Activated CD4-positive, alpha-beta T cell treated with anti-CD3 and anti-CD28 coated beads, Interleukin-2, amount 10 ng/mL, durations not matched to agents 7 days and 5 days (primary cell): ENCODE results near the gene ACLY. TPM values are rescaled to one million over a fixed set of nuclear protein-coding genes. Genes with fewer than 3 reads are reported as not detected.
"Not testable (repeated sequence)": the region's sequence is repeated elsewhere in the genome, so short reads cannot be mapped to it uniquely, and the experiment has no call there.

ENCODE experiments used
- CTCF ChIA-PET: fragments of 350-600 bp; sonication (Branson Sonifier 250); formaldehyde crosslinking; loops from one replicate; lab custom pipeline; 2021; ENCODE audit warnings: antibody characterized with exemption; lab: Charles Lee
- POLR2A ChIA-PET: fragments of 350-600 bp; sonication (Branson Sonifier 250); formaldehyde crosslinking; loops from one replicate; lab custom pipeline; 2021; ENCODE audit warnings: antibody characterized with exemption; lab: Charles Lee
- DNase-seq: peaks from one replicate; pipeline ENCODE4 v3.0.0-alpha.2; 2020
- H3K27ac Mint-ChIP-seq: one replicate; pipeline ENCODE4 v1.8.0; 2021; ENCODE audit warnings: mild to moderate bottlenecking, moderate library complexity, mixed read lengths
- H3K27me3 Mint-ChIP-seq: one replicate; pipeline ENCODE4 v1.8.0; 2021; ENCODE audit warnings: mixed read lengths
- H3K36me3 Mint-ChIP-seq: one replicate; pipeline ENCODE4 v1.8.0; 2021; ENCODE audit warnings: low read depth, mixed read lengths
- H3K4me1 Mint-ChIP-seq: one replicate; pipeline ENCODE4 v1.8.0; 2021; ENCODE audit warnings: mixed read lengths
- H3K4me3 Mint-ChIP-seq: one replicate; pipeline ENCODE4 v1.8.0; 2021; ENCODE audit warnings: mild to moderate bottlenecking, moderate library complexity, mixed read lengths
- H3K9me3 Mint-ChIP-seq: one replicate; pipeline ENCODE4 v1.8.0; 2021; ENCODE audit warnings: mixed read lengths
- total RNA-seq, 2 experiments: library from RNA; stranded (reverse); gene quantifications; one replicate each; pipeline ENCODE4 v1.2.3, GENCODE V29; 2021

ACLY gene
- total RNA-seq, 2 experiments from 2014 or later = 143 to 150 TPM

GRCh38 chr17:41882756-41883155, 36.0 kb downstream of the ACLY start:
- H3K4me1 Mint-ChIP-seq = peaks cover 3% of the 10 kb centered on the region
- DNase-seq = no peak
- peak overlapping the region; percentile 77 for H3K27ac Mint-ChIP-seq
- no peaks in the 10 kb centered on the region for H3K9me3 Mint-ChIP-seq
- ChIA-PET POLR2A (no interaction called here), CTCF (interaction anchor here (1.0 to 1.3 kb wide), 3 partner anchors 11 to 56 kb away, joined by 3 to 4 read pairs (median 3); no protein-coding TSS in a partner anchor)
- H3K36me3 Mint-ChIP-seq = peaks cover 48% of the 10 kb centered on the region
- H3K4me3 Mint-ChIP-seq = no peak overlapping the region
- H3K27me3 Mint-ChIP-seq = no peaks in the 10 kb centered on the region

- POLR2A ChIA-PET = interaction anchor here (0.6 kb wide), 1 partner anchor 50 kb away, joined by 3 read pairs; no protein-coding TSS in a partner anchor
- CTCF ChIA-PET = no interaction called here
- Mint-ChIP-seq H3K9me3 (no peaks in the 10 kb centered on the region), H3K36me3 (peaks cover 49% of the 10 kb centered on the region), H3K4me3 (no peak overlapping the region), H3K27me3 (no peaks in the 10 kb centered on the region), H3K4me1 (peaks cover 3% of the 10 kb centered on the region), H3K27ac (no peak overlapping the region)
- DNase-seq = no peak
Measured at GRCh38 chr17:41880130-41880529, 38.6 kb downstream of the ACLY start.

- POLR2A ChIA-PET, H3K4me3 Mint-ChIP-seq, H3K9me3 Mint-ChIP-seq, H3K4me1 Mint-ChIP-seq, H3K27me3 Mint-ChIP-seq, DNase-seq, H3K27ac Mint-ChIP-seq: not testable (repeated sequence)
- CTCF ChIA-PET = interaction anchor here (0.7 to 1.2 kb wide), 2 partner anchors 12 to 113 kb away, joined by 3 read pairs; no protein-coding TSS in a partner anchor
- H3K36me3 Mint-ChIP-seq = peaks cover 65% of the 10 kb centered on the region
Measured at GRCh38 chr17:41874293-41874670, 44.5 kb downstream of the ACLY start.

- POLR2A ChIA-PET = no interaction called here
- no peak for DNase-seq
- H3K27me3 Mint-ChIP-seq = no peaks in the 10 kb centered on the region
- H3K4me1 Mint-ChIP-seq = peaks cover 13% of the 10 kb centered on the region
- H3K4me3 Mint-ChIP-seq = no peak overlapping the region
- no peaks in the 10 kb centered on the region for H3K9me3 Mint-ChIP-seq
- H3K27ac Mint-ChIP-seq = no peak overlapping the region
- peaks cover 64% of the 10 kb centered on the region for H3K36me3 Mint-ChIP-seq
- CTCF ChIA-PET = interaction anchor here (1.2 kb wide), 1 partner anchor 11 kb away, joined by 3 read pairs; no protein-coding TSS in a partner anchor
Measured at GRCh38 chr17:41873559-41874292, 45.0 kb downstream of the ACLY start.

GRCh38 chr17:41871789-41872188, 47.0 kb downstream of the ACLY start:
- H3K27ac Mint-ChIP-seq = no peak overlapping the region
- ChIA-PET CTCF (interaction anchor here (1.2 kb wide), 1 partner anchor 22 kb away, joined by 3 read pairs; no protein-coding TSS in a partner anchor), POLR2A (no interaction called here)
- H3K4me3 Mint-ChIP-seq = no peak overlapping the region
- peaks cover 25% of the 10 kb centered on the region for H3K4me1 Mint-ChIP-seq
- H3K9me3 Mint-ChIP-seq = no peaks in the 10 kb centered on the region
- no peak for DNase-seq
- H3K27me3 Mint-ChIP-seq = no peaks in the 10 kb centered on the region
- H3K36me3 Mint-ChIP-seq = peaks cover 61% of the 10 kb centered on the region

- H3K27me3 Mint-ChIP-seq = no peaks in the 10 kb centered on the region
- peaks cover 26% of the 10 kb centered on the region for H3K4me1 Mint-ChIP-seq
- no peak overlapping the region for H3K27ac Mint-ChIP-seq
- no peaks in the 10 kb centered on the region for H3K9me3 Mint-ChIP-seq
- H3K36me3 Mint-ChIP-seq = peaks cover 58% of the 10 kb centered on the region
- ChIA-PET POLR2A (no interaction called here), CTCF (interaction anchor here (0.6 to 1.2 kb wide), 3 partner anchors 9 to 150 kb away, joined by 3 read pairs; no protein-coding TSS in a partner anchor)
- no peak for DNase-seq
- no peak overlapping the region for H3K4me3 Mint-ChIP-seq
Measured at GRCh38 chr17:41870627-41871026, 48.1 kb downstream of the ACLY start.

- H3K27ac Mint-ChIP-seq = no peak overlapping the region
- H3K9me3 Mint-ChIP-seq = no peaks in the 10 kb centered on the region
- POLR2A ChIA-PET = no interaction called here
- CTCF ChIA-PET = interaction anchor here (0.6 to 1.2 kb wide), 3 partner anchors 9 to 150 kb away, joined by 3 read pairs; no protein-coding TSS in a partner anchor
- peaks cover 29% of the 10 kb centered on the region for H3K4me1 Mint-ChIP-seq
- no peak for DNase-seq
- H3K36me3 Mint-ChIP-seq = peaks cover 57% of the 10 kb centered on the region
- no peak overlapping the region for H3K4me3 Mint-ChIP-seq
- no peaks in the 10 kb centered on the region for H3K27me3 Mint-ChIP-seq
Measured at GRCh38 chr17:41870097-41870496, 48.7 kb downstream of the ACLY start.

- DNase-seq = no peak
- CTCF ChIA-PET = interaction anchor here (1.2 kb wide), 1 partner anchor 40 kb away, joined by 3 read pairs; no protein-coding TSS in a partner anchor
- Mint-ChIP-seq H3K4me1 (peaks cover 29% of the 10 kb centered on the region), H3K9me3 (no peaks in the 10 kb centered on the region), H3K27ac (peak overlapping the region; percentile 31), H3K36me3 (peaks cover 52% of the 10 kb centered on the region), H3K4me3 (no peak overlapping the region), H3K27me3 (no peaks in the 10 kb centered on the region)
- POLR2A ChIA-PET = no interaction called here
Measured at GRCh38 chr17:41869426-41869825, 49.3 kb downstream of the ACLY start.

- no peaks in the 10 kb centered on the region for H3K9me3 Mint-ChIP-seq
- CTCF ChIA-PET = interaction anchor here (0.7 to 1.2 kb wide), 2 partner anchors 10 to 282 kb away, joined by 3 to 4 read pairs; no protein-coding TSS in a partner anchor
- no peaks in the 10 kb centered on the region for H3K27me3 Mint-ChIP-seq
- peaks cover 29% of the 10 kb centered on the region for H3K4me1 Mint-ChIP-seq
- H3K36me3 Mint-ChIP-seq = peaks cover 49% of the 10 kb centered on the region
- POLR2A ChIA-PET = interaction anchor here (0.7 kb wide), 1 partner anchor 1084 kb away, joined by 3 read pairs; no protein-coding TSS in a partner anchor
- peak overlapping the region; percentile 5 for H3K27ac Mint-ChIP-seq
- H3K4me3 Mint-ChIP-seq = no peak overlapping the region
- no peak for DNase-seq
Measured at GRCh38 chr17:41868568-41868967, 50.2 kb downstream of the ACLY start.

- H3K4me1 Mint-ChIP-seq = peaks cover 33% of the 10 kb centered on the region
- peaks cover 21% of the 10 kb centered on the region for H3K36me3 Mint-ChIP-seq
- no peak for DNase-seq
- no peak overlapping the region for H3K27ac Mint-ChIP-seq
- POLR2A ChIA-PET = no interaction called here
- CTCF ChIA-PET = interaction anchor here (0.6 to 1.2 kb wide), 5 partner anchors 53 to 142 kb away, joined by 3 to 5 read pairs (median 3); partner anchors contain the start of genes ACLY and ODAD4
- H3K4me3 Mint-ChIP-seq = no peak overlapping the region
- no peaks in the 10 kb centered on the region for H3K27me3 Mint-ChIP-seq
- no peaks in the 10 kb centered on the region for H3K9me3 Mint-ChIP-seq
Measured at GRCh38 chr17:41865596-41865893, 53.2 kb downstream of the ACLY start.

- ChIA-PET CTCF (interaction anchor here (0.6 to 1.2 kb wide), 7 partner anchors 13 to 149 kb away, joined by 3 to 5 read pairs (median 3); partner anchors contain the start of genes ACLY and ODAD4), POLR2A (no interaction called here)
- Mint-ChIP-seq H3K36me3 (peaks cover 20% of the 10 kb centered on the region), H3K27me3 (no peaks in the 10 kb centered on the region), H3K4me1 (peaks cover 32% of the 10 kb centered on the region), H3K4me3 (no peak within 1 kb of the TSS), H3K27ac (no peak within 1 kb of the TSS), H3K9me3 (no peaks in the 10 kb centered on the region)
- DNase-seq = peak; percentile 89
Measured at GRCh38 chr17:41864836-41865595, 53.7 kb downstream of the ACLY start, which contains the start of gene KLHL11. Gene KLHL11, minus strand, starts transcription at chr17:41865423. Its CDS starts 53 bp downstream, at chr17:41865370.

GRCh38 chr17:41864498-41864835, 54.3 kb downstream of the ACLY start:
- Mint-ChIP-seq H3K27ac (no peak overlapping the region), H3K9me3 (no peaks in the 10 kb centered on the region), H3K36me3 (peaks cover 17% of the 10 kb centered on the region), H3K27me3 (no peaks in the 10 kb centered on the region), H3K4me1 (peaks cover 33% of the 10 kb centered on the region), H3K4me3 (no peak overlapping the region)
- ChIA-PET CTCF (interaction anchor here (0.7 to 1.2 kb wide), 4 partner anchors 13 to 148 kb away, joined by 3 to 5 read pairs (median 3); partner anchors contain the start of gene ACLY), POLR2A (no interaction called here)
- DNase-seq = no peak
